ENCODE measurements around the gene RENBP.
A peak's percentile ranks its signal among the peaks of the same experiment; 100 is the strongest.

RENBP gene

GRCh38 chrX:153928846-153929245 lies 15.6 kb downstream of the RENBP start:
- no peaks in the 10 kb centered on the region for H3K27me3 ChIP-seq (replicated peaks; ENCODE audit: control insufficient read depth, insufficient read depth, low read length)
- TF ChIP-seq CTCF (IDR thresholded peaks at IDR 0.05; ENCODE audit: insufficient read depth, low read length, poor library complexity, severe bottlenecking) = no peak
- H3K36me3 ChIP-seq (ENCODE audit: control insufficient read depth, insufficient read depth, low read length) = peaks cover 4% of the 10 kb centered on the region
- DNase-seq (ENCODE audit: extremely low read depth, insufficient read length) = no peak
- peak overlapping the region; percentile 53 for H3K4me3 ChIP-seq (replicated peaks; ENCODE audit: low read depth, low read length)

- Histone ChIP-seq H3K27me3 (replicated peaks; ENCODE audit: control insufficient read depth, insufficient read depth, low read length) (no peaks in the 10 kb centered on the region), H3K4me3 (replicated peaks; ENCODE audit: low read depth, low read length) (peak overlapping the region; percentile 79), H3K36me3 (ENCODE audit: control insufficient read depth, insufficient read depth, low read length) (peaks cover 4% of the 10 kb centered on the region)
- peak; percentile 100 for DNase-seq (ENCODE audit: extremely low read depth, insufficient read length)
- TF ChIP-seq CTCF (IDR thresholded peaks at IDR 0.05; ENCODE audit: insufficient read depth, low read length, poor library complexity, severe bottlenecking) = peak; percentile 17
These were observed 16.3 kb downstream of the RENBP start for GRCh38 chrX:153927922-153928760.

- Histone ChIP-seq H3K36me3 (ENCODE audit: control insufficient read depth, insufficient read depth, low read length) (peaks cover 4% of the 10 kb centered on the region), H3K4me3 (replicated peaks; ENCODE audit: low read depth, low read length) (peak overlapping the region; percentile 79), H3K27me3 (replicated peaks; ENCODE audit: control insufficient read depth, insufficient read depth, low read length) (no peaks in the 10 kb centered on the region)
- DNase-seq (ENCODE audit: extremely low read depth, insufficient read length) = no peak
- no peak for TF ChIP-seq CTCF (IDR thresholded peaks at IDR 0.05; ENCODE audit: insufficient read depth, low read length, poor library complexity, severe bottlenecking)
These were observed 16.8 kb downstream of the RENBP start for GRCh38 chrX:153927672-153927921.

- DNase-seq (ENCODE audit: extremely low read depth, insufficient read length) = peak; percentile 84
- H3K36me3 ChIP-seq (ENCODE audit: control insufficient read depth, insufficient read depth, low read length) = peaks cover 4% of the 10 kb centered on the region
- peak; percentile 6 for TF ChIP-seq CTCF (IDR thresholded peaks at IDR 0.05; ENCODE audit: insufficient read depth, low read length, poor library complexity, severe bottlenecking)
- peak overlapping the region; percentile 79 for H3K4me3 ChIP-seq (replicated peaks; ENCODE audit: low read depth, low read length)
- no peaks in the 10 kb centered on the region for H3K27me3 ChIP-seq (replicated peaks; ENCODE audit: control insufficient read depth, insufficient read depth, low read length)
These were observed 17.4 kb downstream of the RENBP start for GRCh38 chrX:153926858-153927671.

- H3K36me3 ChIP-seq (ENCODE audit: control insufficient read depth, insufficient read depth, low read length) = peaks cover 2% of the 10 kb centered on the region
- no peaks in the 10 kb centered on the region for H3K27me3 ChIP-seq (replicated peaks; ENCODE audit: control insufficient read depth, insufficient read depth, low read length)
- H3K4me3 ChIP-seq (replicated peaks; ENCODE audit: low read depth, low read length) = peak overlapping the region; percentile 79
- TF ChIP-seq CTCF (IDR thresholded peaks at IDR 0.05; ENCODE audit: insufficient read depth, low read length, poor library complexity, severe bottlenecking) = no peak
- DNase-seq (ENCODE audit: extremely low read depth, insufficient read length) = no peak
These were observed 17.9 kb downstream of the RENBP start for GRCh38 chrX:153926552-153926857.
